HepG2 (cell line): ENCODE data around the gene RREB1. TPM values are rescaled to one million over a fixed set of nuclear protein-coding genes. Genes with fewer than 3 reads are reported as not detected.

Experiments
- ATM ChIP-seq: fragments of 450-650 bp; IDR thresholded peaks from 2 replicates; pipeline ENCODE4 v1.7.1; 2017; ENCODE audit warnings: mild to moderate bottlenecking, borderline replicate concordance
- GATA4 ChIP-seq: sonication (generic); IDR thresholded peaks from 2 replicates; pipeline ENCODE4 v1.6.1; 2016; ENCODE audit warnings: antibody characterized with exemption, low read depth, borderline replicate concordance
- HES4 ChIP-seq: sonication (generic); formaldehyde crosslinking; IDR thresholded peaks from 2 replicates; pipeline ENCODE4 v1.9.0; 2021; ENCODE audit warnings: mild to moderate bottlenecking, missing genetic modification reagents, borderline replicate concordance
- HOXA3 ChIP-seq: sonication (generic); formaldehyde crosslinking; IDR thresholded peaks from 2 replicates; pipeline ENCODE4 v1.5.0; 2020; ENCODE audit warnings: missing genetic modification reagents
- MXD4 ChIP-seq: IDR thresholded peaks from 2 replicates; pipeline ENCODE4 v1.6.1; 2016; ENCODE audit warnings: mild to moderate bottlenecking, missing biosample characterization, missing genetic modification reagents
- NCOA2 ChIP-seq: sonication (generic); formaldehyde crosslinking; IDR thresholded peaks from 2 replicates; pipeline ENCODE4 v1.8.0; 2022; ENCODE audit warnings: inconsistent platforms
- NR1H2 ChIP-seq: sonication (generic); formaldehyde crosslinking; IDR thresholded peaks from 2 replicates; pipeline ENCODE4 v1.8.1; 2022; ENCODE audit warnings: low read depth, missing genetic modification reagents, borderline replicate concordance
- NR2C2 ChIP-seq: sonication (generic); formaldehyde crosslinking; IDR thresholded peaks from 2 replicates; pipeline ENCODE4 v1.4.0; 2020; ENCODE audit warnings: missing genetic modification reagents, mild to moderate bottlenecking, moderate library complexity, borderline replicate concordance
- SNAPC2 ChIP-seq: sonication (generic); formaldehyde crosslinking; IDR thresholded peaks from 2 replicates; pipeline ENCODE4 v1.8.1; 2022; ENCODE audit warnings: mild to moderate bottlenecking, missing genetic modification reagents
- SOX5 ChIP-seq: IDR thresholded peaks from 2 replicates; pipeline ENCODE4 v1.6.1; 2016; ENCODE audit warnings: borderline replicate concordance
- STAG1 ChIP-seq: sonication (generic); formaldehyde crosslinking; IDR thresholded peaks from 2 replicates; pipeline ENCODE4 v1.4.0; 2020; ENCODE audit warnings: missing genetic modification reagents
- ZFP82 ChIP-seq: sonication (generic); formaldehyde crosslinking; IDR thresholded peaks from 2 replicates; pipeline ENCODE4 v1.5.1; 2020; ENCODE audit warnings: mild to moderate bottlenecking, missing genetic modification reagents, borderline replicate concordance
- ZNF124 ChIP-seq: sonication (generic); formaldehyde crosslinking; IDR thresholded peaks from 2 replicates; pipeline ENCODE4 v1.4.0; 2020; ENCODE audit warnings: missing genetic modification reagents
- ZNF256 ChIP-seq: sonication (generic); formaldehyde crosslinking; conservative IDR thresholded peaks from 2 replicates; pipeline ENCODE4 v1.4.0; 2020; ENCODE audit warnings: missing genetic modification reagents
- ZNF430 ChIP-seq: sonication (generic); formaldehyde crosslinking; IDR thresholded peaks from 2 replicates; pipeline ENCODE4 v1.9.0; 2021; ENCODE audit warnings: mild to moderate bottlenecking, missing genetic modification reagents
- ZNF598 ChIP-seq: sonication (generic); formaldehyde crosslinking; IDR thresholded peaks from 2 replicates; pipeline ENCODE4 v1.5.1; 2020; ENCODE audit warnings: mild to moderate bottlenecking, missing genetic modification reagents, borderline replicate concordance
- ZNF616 ChIP-seq: sonication (generic); formaldehyde crosslinking; IDR thresholded peaks from 2 replicates; pipeline ENCODE4 v1.5.0; 2020; ENCODE audit warnings: low read depth, mild to moderate bottlenecking, missing genetic modification reagents
- ZNF678 ChIP-seq: sonication (generic); formaldehyde crosslinking; IDR thresholded peaks from 2 replicates; pipeline ENCODE4 v1.4.0; 2020; ENCODE audit warnings: mild to moderate bottlenecking, missing genetic modification reagents
- polyA plus RNA-seq, 8 experiments: library from polyadenylated mRNA; depleted of rRNA in 3 of 8; stranded (reverse) in 7 of 8; unstranded in 1 of 8; fragments of >200 nt; fragmentation: Illumina TruSeq in 4 of 8; extraction: Trizol in 4 of 8; gene quantifications; 2 replicates each; pipeline versions ENCODE4 v1.2.1 to v1.2.3, GENCODE V29; 2011 to 2016; ENCODE audit warnings: low read depth in 4 of 8, missing spikeins in 1 of 8, mixed read lengths in 1 of 8; ENCODE audit not compliant: insufficient read depth in 1 of 8
- total RNA-seq, 5 experiments: library from RNA; depleted of rRNA; stranded (reverse); fragments of >200 nt; fragmentation: Illumina TruSeq; extraction: Trizol; gene quantifications; 2 replicates each; pipeline ENCODE4 v1.2.3, GENCODE V29; 2016; ENCODE audit warnings: low read depth in 1 of 5
- TF ChIP-seq, protein P1 (sequence below): sonication (generic); formaldehyde crosslinking; IDR thresholded peaks from 2 replicates; pipeline ENCODE4 v1.4.0; 2020; ENCODE audit warnings: mild to moderate bottlenecking, missing genetic modification reagents
- TF ChIP-seq, protein P2 (sequence below): sonication (generic); formaldehyde crosslinking; IDR thresholded peaks from 2 replicates; pipeline ENCODE4 v1.4.0; 2020; ENCODE audit warnings: missing genetic modification reagents
- TF ChIP-seq, protein P3 (sequence below): sonication (generic); formaldehyde crosslinking; IDR thresholded peaks from 2 replicates; pipeline ENCODE4 v1.5.0; 2020; ENCODE audit warnings: missing genetic modification reagents, mild to moderate bottlenecking, borderline replicate concordance

The RREB1 gene
- total and polyA plus RNA-seq, 2 of the 13 experiments (the other 11 are each of a cell fraction or from before 2014, with no cell fraction given) = 6.1 to 23.2 TPM

DNA sequence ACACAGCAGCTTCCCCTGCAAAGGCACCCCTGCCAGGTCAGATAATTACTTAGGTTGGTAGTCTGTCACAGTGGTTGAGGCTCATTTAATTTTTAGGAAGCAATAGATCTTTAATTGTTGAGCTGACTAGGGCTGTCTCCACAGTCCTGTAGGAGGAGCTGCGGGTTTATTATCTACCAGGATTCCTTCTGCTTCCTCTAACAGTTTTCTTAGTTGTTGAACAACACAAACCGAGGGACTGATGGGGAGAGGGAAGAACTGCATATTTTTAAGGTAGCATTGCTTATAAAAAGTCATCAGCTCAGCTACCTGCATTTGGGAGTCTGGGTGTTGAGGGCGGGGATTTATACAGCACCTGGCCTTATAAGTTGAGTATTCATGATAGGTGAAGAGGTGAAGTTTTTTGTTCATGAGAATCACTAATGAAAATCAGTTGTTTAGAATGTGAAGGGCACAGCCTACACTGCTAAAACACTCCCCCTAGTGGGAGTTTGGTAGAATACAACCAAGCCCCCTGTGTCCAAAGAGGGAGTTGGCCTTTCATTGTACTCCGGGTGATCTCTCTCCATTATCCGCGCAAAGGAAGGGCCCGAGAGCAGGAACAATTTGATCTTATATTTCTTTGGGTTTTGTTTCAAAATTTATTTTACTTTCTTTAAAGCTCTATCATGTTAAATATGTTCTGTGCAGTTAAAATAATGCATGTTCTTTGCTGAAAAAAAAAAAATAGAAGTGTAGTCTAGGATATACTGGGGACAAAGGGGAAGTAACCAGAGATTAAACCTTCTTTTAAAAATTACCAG lies 135.6 kb downstream of the RREB1 start (continued):
- TF ChIP-seq, protein P1, sequence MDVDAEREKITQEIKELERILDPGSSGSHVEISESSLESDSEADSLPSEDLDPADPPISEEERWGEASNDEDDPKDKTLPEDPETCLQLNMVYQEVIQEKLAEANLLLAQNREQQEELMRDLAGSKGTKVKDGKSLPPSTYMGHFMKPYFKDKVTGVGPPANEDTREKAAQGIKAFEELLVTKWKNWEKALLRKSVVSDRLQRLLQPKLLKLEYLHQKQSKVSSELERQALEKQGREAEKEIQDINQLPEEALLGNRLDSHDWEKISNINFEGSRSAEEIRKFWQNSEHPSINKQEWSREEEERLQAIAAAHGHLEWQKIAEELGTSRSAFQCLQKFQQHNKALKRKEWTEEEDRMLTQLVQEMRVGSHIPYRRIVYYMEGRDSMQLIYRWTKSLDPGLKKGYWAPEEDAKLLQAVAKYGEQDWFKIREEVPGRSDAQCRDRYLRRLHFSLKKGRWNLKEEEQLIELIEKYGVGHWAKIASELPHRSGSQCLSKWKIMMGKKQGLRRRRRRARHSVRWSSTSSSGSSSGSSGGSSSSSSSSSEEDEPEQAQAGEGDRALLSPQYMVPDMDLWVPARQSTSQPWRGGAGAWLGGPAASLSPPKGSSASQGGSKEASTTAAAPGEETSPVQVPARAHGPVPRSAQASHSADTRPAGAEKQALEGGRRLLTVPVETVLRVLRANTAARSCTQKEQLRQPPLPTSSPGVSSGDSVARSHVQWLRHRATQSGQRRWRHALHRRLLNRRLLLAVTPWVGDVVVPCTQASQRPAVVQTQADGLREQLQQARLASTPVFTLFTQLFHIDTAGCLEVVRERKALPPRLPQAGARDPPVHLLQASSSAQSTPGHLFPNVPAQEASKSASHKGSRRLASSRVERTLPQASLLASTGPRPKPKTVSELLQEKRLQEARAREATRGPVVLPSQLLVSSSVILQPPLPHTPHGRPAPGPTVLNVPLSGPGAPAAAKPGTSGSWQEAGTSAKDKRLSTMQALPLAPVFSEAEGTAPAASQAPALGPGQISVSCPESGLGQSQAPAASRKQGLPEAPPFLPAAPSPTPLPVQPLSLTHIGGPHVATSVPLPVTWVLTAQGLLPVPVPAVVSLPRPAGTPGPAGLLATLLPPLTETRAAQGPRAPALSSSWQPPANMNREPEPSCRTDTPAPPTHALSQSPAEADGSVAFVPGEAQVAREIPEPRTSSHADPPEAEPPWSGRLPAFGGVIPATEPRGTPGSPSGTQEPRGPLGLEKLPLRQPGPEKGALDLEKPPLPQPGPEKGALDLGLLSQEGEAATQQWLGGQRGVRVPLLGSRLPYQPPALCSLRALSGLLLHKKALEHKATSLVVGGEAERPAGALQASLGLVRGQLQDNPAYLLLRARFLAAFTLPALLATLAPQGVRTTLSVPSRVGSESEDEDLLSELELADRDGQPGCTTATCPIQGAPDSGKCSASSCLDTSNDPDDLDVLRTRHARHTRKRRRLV (CRISPR knock-in tag) = no peak
- TF ChIP-seq ATM (no peak), ZNF124 (CRISPR knock-in tag) (0 out of 2 replicates have a peak, but pooled peaks have one; percentile 26), HOXA3 (CRISPR knock-in tag) (no peak), MXD4 (CRISPR knock-in tag) (no peak), STAG1 (CRISPR knock-in tag) (peak; percentile 95), SOX5 (CRISPR knock-in tag) (peak; percentile 8; the same call in 1 of the 2 replicates), ZNF256 (CRISPR knock-in tag) (no peak), GATA4 (no peak), NR1H2 (CRISPR knock-in tag) (no peak), ZNF430 (no peak), ZFP82 (no peak), SNAPC2 (CRISPR knock-in tag) (no peak), HES4 (no peak), ZNF616 (CRISPR knock-in tag) (no peak), NR2C2 (CRISPR knock-in tag) (no peak), ZNF678 (no peak), ZNF598 (CRISPR knock-in tag) (no peak), NCOA2 (CRISPR knock-in tag) (no peak)
- TF ChIP-seq, protein P2, sequence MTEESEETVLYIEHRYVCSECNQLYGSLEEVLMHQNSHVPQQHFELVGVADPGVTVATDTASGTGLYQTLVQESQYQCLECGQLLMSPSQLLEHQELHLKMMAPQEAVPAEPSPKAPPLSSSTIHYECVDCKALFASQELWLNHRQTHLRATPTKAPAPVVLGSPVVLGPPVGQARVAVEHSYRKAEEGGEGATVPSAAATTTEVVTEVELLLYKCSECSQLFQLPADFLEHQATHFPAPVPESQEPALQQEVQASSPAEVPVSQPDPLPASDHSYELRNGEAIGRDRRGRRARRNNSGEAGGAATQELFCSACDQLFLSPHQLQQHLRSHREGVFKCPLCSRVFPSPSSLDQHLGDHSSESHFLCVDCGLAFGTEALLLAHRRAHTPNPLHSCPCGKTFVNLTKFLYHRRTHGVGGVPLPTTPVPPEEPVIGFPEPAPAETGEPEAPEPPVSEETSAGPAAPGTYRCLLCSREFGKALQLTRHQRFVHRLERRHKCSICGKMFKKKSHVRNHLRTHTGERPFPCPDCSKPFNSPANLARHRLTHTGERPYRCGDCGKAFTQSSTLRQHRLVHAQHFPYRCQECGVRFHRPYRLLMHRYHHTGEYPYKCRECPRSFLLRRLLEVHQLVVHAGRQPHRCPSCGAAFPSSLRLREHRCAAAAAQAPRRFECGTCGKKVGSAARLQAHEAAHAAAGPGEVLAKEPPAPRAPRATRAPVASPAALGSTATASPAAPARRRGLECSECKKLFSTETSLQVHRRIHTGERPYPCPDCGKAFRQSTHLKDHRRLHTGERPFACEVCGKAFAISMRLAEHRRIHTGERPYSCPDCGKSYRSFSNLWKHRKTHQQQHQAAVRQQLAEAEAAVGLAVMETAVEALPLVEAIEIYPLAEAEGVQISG (CRISPR knock-in tag) = no peak
- TF ChIP-seq, protein P3, sequence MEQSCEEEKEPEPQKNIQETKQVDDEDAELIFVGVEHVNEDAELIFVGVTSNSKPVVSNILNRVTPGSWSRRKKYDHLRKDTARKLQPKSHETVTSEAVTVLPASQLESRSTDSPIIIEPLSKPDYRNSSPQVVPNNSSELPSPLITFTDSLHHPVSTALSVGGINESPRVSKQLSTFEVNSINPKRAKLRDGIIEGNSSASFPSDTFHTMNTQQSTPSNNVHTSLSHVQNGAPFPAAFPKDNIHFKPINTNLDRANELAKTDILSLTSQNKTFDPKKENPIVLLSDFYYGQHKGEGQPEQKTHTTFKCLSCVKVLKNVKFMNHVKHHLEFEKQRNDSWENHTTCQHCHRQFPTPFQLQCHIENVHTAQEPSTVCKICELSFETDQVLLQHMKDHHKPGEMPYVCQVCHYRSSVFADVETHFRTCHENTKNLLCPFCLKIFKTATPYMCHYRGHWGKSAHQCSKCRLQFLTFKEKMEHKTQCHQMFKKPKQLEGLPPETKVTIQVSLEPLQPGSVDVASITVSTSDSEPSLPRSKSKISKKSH (CRISPR knock-in tag) = no peak
